ENCODE results near the gene GRIK1.

- TF ChIP-seq POLR2AphosphoS5 (IDR thresholded peaks at IDR 0.05; ENCODE audit: borderline replicate concordance, low read depth, low read length) (no peak), EZH2 (IDR thresholded peaks at IDR 0.05) (no peak), FOXP2 (optimal IDR thresholded peaks at IDR 0.05; ENCODE audit: control extremely low read depth, extremely low read length, insufficient read depth) (no peak)
Observed at GRCh38 chr21:29501451-29501850, 438.3 kb downstream of the GRIK1 start.

Measured in SK-N-MC (cell line).